GM18867 (cell line): ENCODE measurements around the gene TBL2.
"Not testable (repeated sequence)": the region's sequence is repeated elsewhere in the genome, so short reads cannot be mapped to it uniquely, and the experiment has no call there.

Experiments
- ATAC-seq: cut with Tn5 transposase; IDR thresholded peaks from one replicate; pipeline ENCODE4 v1.9.1; 2021; ENCODE audit warnings: mild to moderate bottlenecking, moderate library complexity; ENCODE audit not compliant: unreplicated experiment

The TBL2 gene

GRCh38 chr7:73578342-73579128 is at the start of gene TBL2:
TBL2 (minus strand) TSS chr7:73578579; CDS start chr7:73578549, 30 bp downstream.
- ATAC-seq: peak; percentile 89

GRCh38 chr7:73626814-73627213 is 48.4 kb upstream of the TBL2 start:
- ATAC-seq: no peak

GRCh38 chr7:73625276-73625675 is 46.9 kb upstream of the TBL2 start:
- ATAC-seq: no peak

- ATAC-seq: no peak
Measured at GRCh38 chr7:73624669-73625001, 46.3 kb upstream of the TBL2 start.

- ATAC-seq: no peak
Measured at GRCh38 chr7:73623798-73624668, 45.7 kb upstream of the TBL2 start, which contains the start of gene MLXIPL. MLXIPL (minus strand) TSS chr7:73624522; CDS start chr7:73624492, 30 bp downstream.

GRCh38 chr7:73622909-73623797 is 44.8 kb upstream of the TBL2 start:
- no peak for ATAC-seq

- ATAC-seq: no peak
Measured at GRCh38 chr7:73622527-73622908, 44.1 kb upstream of the TBL2 start.

- ATAC-seq: no peak
Measured at GRCh38 chr7:73621168-73622063, 43.0 kb upstream of the TBL2 start.

- not testable (repeated sequence) for ATAC-seq
Measured at GRCh38 chr7:73619394-73619793, 41.0 kb upstream of the TBL2 start.

GRCh38 chr7:73618538-73618937 is 40.2 kb upstream of the TBL2 start:
- no peak for ATAC-seq

GRCh38 chr7:73617520-73617919 is 39.1 kb upstream of the TBL2 start:
- ATAC-seq: not testable (repeated sequence)

GRCh38 chr7:73615886-73616285 is 37.5 kb upstream of the TBL2 start:
- no peak for ATAC-seq

- not testable (repeated sequence) for ATAC-seq
Measured at GRCh38 chr7:73614937-73615336, 36.6 kb upstream of the TBL2 start.

GRCh38 chr7:73613954-73614735 is 35.8 kb upstream of the TBL2 start:
- no peak for ATAC-seq

GRCh38 chr7:73612598-73613269 is 34.4 kb upstream of the TBL2 start:
- no peak for ATAC-seq

- ATAC-seq: no peak
Measured at GRCh38 chr7:73611017-73611555, 32.7 kb upstream of the TBL2 start.

- no peak for ATAC-seq
Measured at GRCh38 chr7:73610105-73610504, 31.7 kb upstream of the TBL2 start.

- ATAC-seq: not testable (repeated sequence)
Measured at GRCh38 chr7:73607692-73607983, 29.3 kb upstream of the TBL2 start.
